IMR-90 (cell line): ENCODE data around the gene IFT20. TPM values are rescaled to one million over a fixed set of nuclear protein-coding genes. Genes with fewer than 3 reads are reported as not detected.
A peak's percentile ranks its signal among the peaks of the same experiment; 100 is the strongest.

Source experiments
- ATAC-seq: fragments of 200-7000 bp; cut with Tn5 transposase; 2 replicates; pipeline ENCODE4 v1.9.1; 2020; ENCODE audit warnings: low read depth, mild to moderate bottlenecking, moderate library complexity
- BruUV-seq: library from RNA; stranded (reverse); fragments of 400-500 nt; replicated peaks from 2 replicates; lab custom pipeline; 2021; lab: Mats Ljungman, UMichigan
- CTCF ChIA-PET: fragments of 300-600 bp; formaldehyde crosslinking; extraction: SDS; loops from one replicate; lab custom pipeline; 2021; ENCODE audit warnings: antibody characterized with exemption; lab: Yijun Ruan, JAX
- POLR2A ChIA-PET: fragments of 300-600 bp; sonication (Branson Sonifier 250); formaldehyde crosslinking; loops from one replicate; lab custom pipeline; 2022; ENCODE audit warnings: antibody characterized with exemption; ENCODE audit not compliant: unreplicated experiment; lab: Charles Lee
- DNase-seq: peaks from one replicate; pipeline ENCODE4 v3.0.0; 2013
- H2AFZ ChIP-seq: replicated peaks from 2 replicates; pipeline ENCODE3; 2013; ENCODE audit warnings: low read length, mild to moderate bottlenecking; ENCODE audit not compliant: poor library complexity
- H2AK5ac ChIP-seq: 2 replicates; pipeline ENCODE4 v1.6.1; 2013; ENCODE audit warnings: low read depth, low read length, inconsistent platforms
- H2AK9ac ChIP-seq: replicated peaks from 2 replicates; pipeline ENCODE3; 2013; ENCODE audit warnings: mild to moderate bottlenecking, low read depth, low read length, moderate library complexity; ENCODE audit not compliant: poor library complexity
- H2BK120ac ChIP-seq: 2 replicates; pipeline ENCODE4 v1.6.1; 2013; ENCODE audit warnings: low read depth, low read length, inconsistent platforms
- H2BK15ac ChIP-seq: 3 replicates; pipeline ENCODE4 v1.6.1; 2013; ENCODE audit warnings: low read depth, low read length, inconsistent platforms
- H2BK20ac ChIP-seq: 2 replicates; pipeline ENCODE4 v1.6.1; 2013; ENCODE audit warnings: low read depth, mild to moderate bottlenecking, inconsistent platforms, low read length, moderate library complexity
- H2BK5ac ChIP-seq: 2 replicates; pipeline ENCODE4 v1.6.1; 2013; ENCODE audit warnings: mild to moderate bottlenecking, low read depth, low read length, inconsistent platforms; ENCODE audit not compliant: poor library complexity, severe bottlenecking
- H3K14ac ChIP-seq: replicated peaks from 2 replicates; pipeline ENCODE4 v1.6.1; 2013; ENCODE audit warnings: low read depth, low read length, inconsistent platforms
- H3K18ac ChIP-seq: 2 replicates; pipeline ENCODE4 v1.6.1; 2013; ENCODE audit warnings: low read depth, low read length, control low read depth
- H3K23ac ChIP-seq: 2 replicates; pipeline ENCODE4 v1.6.1; 2013; ENCODE audit warnings: low read depth, low read length, inconsistent platforms
- H3K27ac ChIP-seq: 2 replicates; pipeline ENCODE4 v1.5.1; 2013; ENCODE audit warnings: mild to moderate bottlenecking, control low read depth, low read length; ENCODE audit not compliant: insufficient read depth
- H3K27me3 ChIP-seq: 2 replicates; pipeline ENCODE4 v1.6.1; 2013; ENCODE audit warnings: low read length; ENCODE audit not compliant: control insufficient read depth, insufficient read depth
- H3K36me3 ChIP-seq: 2 replicates; pipeline ENCODE4 v1.6.1; 2013; ENCODE audit warnings: low read length, mixed read lengths; ENCODE audit not compliant: control insufficient read depth, insufficient read depth
- H3K4ac ChIP-seq: 2 replicates; pipeline ENCODE4 v1.6.1; 2013; ENCODE audit warnings: low read depth, low read length, inconsistent platforms
- H3K4me1 ChIP-seq: 2 replicates; pipeline ENCODE4 v1.6.1; 2013; ENCODE audit warnings: low read length, mixed read lengths; ENCODE audit not compliant: control insufficient read depth, insufficient read depth
- H3K4me2 ChIP-seq: 2 replicates; pipeline ENCODE4 v1.6.1; 2013; ENCODE audit warnings: low read depth, mild to moderate bottlenecking, control low read depth, low read length, moderate library complexity
- H3K4me3 ChIP-seq: 2 replicates; pipeline ENCODE4 v1.5.1; 2013; ENCODE audit warnings: low read depth, mild to moderate bottlenecking, control low read depth, low read length, moderate library complexity; ENCODE audit not compliant: insufficient read depth
- H3K56ac ChIP-seq: 2 replicates; pipeline ENCODE4 v1.6.1; 2013; ENCODE audit warnings: low read length, inconsistent platforms; ENCODE audit not compliant: insufficient read depth; ENCODE audit errors: extremely low read depth
- H3K79me1 ChIP-seq, 2 experiments: 2 replicates each; pipeline ENCODE4 v1.6.1; 2013; ENCODE audit warnings: low read length in 2 of 2, inconsistent platforms in 1 of 2, low read depth in 1 of 2
- H3K9ac ChIP-seq: 2 replicates; pipeline ENCODE4 v1.6.1; 2013; ENCODE audit warnings: low read depth, low read length, control low read depth
- H3K9me1 ChIP-seq: 2 replicates; pipeline ENCODE4 v1.6.1; 2013; ENCODE audit warnings: low read length, inconsistent platforms; ENCODE audit not compliant: insufficient read depth
- H3K9me3 ChIP-seq: 2 replicates; pipeline ENCODE4 v1.6.1; 2013; ENCODE audit warnings: low read length; ENCODE audit not compliant: control insufficient read depth, insufficient read depth
- H4K20me1 ChIP-seq: 2 replicates; pipeline ENCODE4 v1.6.1; 2013; ENCODE audit warnings: low read length, inconsistent platforms; ENCODE audit not compliant: insufficient read depth
- H4K5ac ChIP-seq: 2 replicates; pipeline ENCODE4 v1.6.1; 2013; ENCODE audit warnings: mild to moderate bottlenecking, low read depth, low read length, control low read depth
- H4K8ac ChIP-seq, 2 experiments: 2 replicates each; pipeline ENCODE4 v1.6.1; 2013; ENCODE audit warnings: low read depth in 2 of 2, low read length in 2 of 2, control low read depth in 1 of 2, inconsistent platforms in 1 of 2
- H4K91ac ChIP-seq: 2 replicates; pipeline ENCODE4 v1.6.1; 2013; ENCODE audit warnings: low read depth, low read length, inconsistent platforms; ENCODE audit not compliant: insufficient read depth
- CEBPB ChIP-seq: IDR thresholded peaks from 2 replicates; pipeline ENCODE4 v1.6.1; 2012; ENCODE audit warnings: low read depth, low read length, improper control_type of control experiment
- CHD1 ChIP-seq: IDR thresholded peaks from 2 replicates; pipeline ENCODE4 v1.6.1; 2012; ENCODE audit warnings: low read depth, low read length, improper control_type of control experiment
- MAZ ChIP-seq: IDR thresholded peaks from 2 replicates; pipeline ENCODE4 v1.6.1; 2012; ENCODE audit warnings: low read depth, mild to moderate bottlenecking, low read length, improper control_type of control experiment, moderate library complexity, borderline replicate concordance
- NFE2L2 ChIP-seq: fragments of 150-350 bp; IDR thresholded peaks from 2 replicates; pipeline ENCODE4 v1.6.1; 2016; ENCODE audit warnings: low read depth, mild to moderate bottlenecking, low read length
- RAD21 ChIP-seq: IDR thresholded peaks from 2 replicates; pipeline ENCODE4 v1.6.1; 2012; ENCODE audit warnings: low read length, improper control_type of control experiment
- WGBS, 2 experiments: methylation state at CpG; one replicate each; pipeline versions ENCODE4 v1.1.5 to v1.1.7; 2013; ENCODE audit warnings: missing lambda C conversion rate in 2 of 2; ENCODE audit not compliant: insufficient read length in 1 of 2; ENCODE audit errors: extremely low coverage in 2 of 2; 5-methylcytosine and 5-hydroxymethylcytosine counted together
- dilution Hi-C: fragments of 300-500 bp; cut with HindIII; formaldehyde crosslinking; loops from one replicate; pipeline ENCODE4 v1.14.3; 2018; ENCODE audit warnings: low sequenced_read_pairs; ENCODE audit not compliant: unreplicated experiment
- in situ Hi-C: fragments of 300-500 bp; cut with MboI; formaldehyde crosslinking; loops from 3 replicates; pipeline ENCODE4 v1.14.3; 2019; ENCODE audit warnings: low sequenced_read_pairs, inconsistent platforms, mixed read lengths
- intact Hi-C: fragments of 100-400 bp; cut with micrococcal nuclease; formaldehyde crosslinking; loops from 2 replicates; pipeline ENCODE4 v1.10.0; 2022
- polyA plus RNA-seq, 3 experiments: library from polyadenylated mRNA; depleted of rRNA; stranded (reverse); fragments of >200 nt; gene quantifications; 2 replicates each; pipeline ENCODE4 v1.2.3, GENCODE V29; 2012; ENCODE audit warnings: low replicate concordance in 1 of 3
- total RNA-seq: library from RNA; depleted of rRNA; stranded (reverse); fragments of >200 nt; gene quantifications from 2 replicates; pipeline ENCODE4 v1.2.3, GENCODE V29; 2012
- TF ChIP-seq, protein P1 (sequence below): fragments of 150-350 bp; IDR thresholded peaks from 2 replicates; pipeline ENCODE4 v1.6.1; 2017; ENCODE audit warnings: mild to moderate bottlenecking, antibody characterized with exemption, low read length, low read depth
- TF ChIP-seq, protein P2 (sequence below): conservative IDR thresholded peaks from 2 replicates; pipeline ENCODE4 v1.5.1; 2012; ENCODE audit warnings: mild to moderate bottlenecking, low read depth, low read length, improper control_type of control experiment

IFT20 gene
- total and polyA plus RNA-seq, 2 of the 4 experiments (the other 2 are of a cell fraction) = 25.5 to 46.3 TPM

- CTCF ChIA-PET = interaction anchor here (0.6 kb wide), 1 partner anchor 1227 kb away, joined by 3 read pairs; no protein-coding TSS in a partner anchor
- WGBS, 2 experiments = 0% methylated on average over 1 of the region's 5 CpGs; no CpG with 5 or more reads in 1 of the 2 experiments
- Histone ChIP-seq H3K36me3 (peaks cover 36% of the 10 kb centered on the region), H2AK5ac (peak overlapping the region; percentile 59; the same call in 1 of the 2 replicates), H2BK5ac (peak overlapping the region; percentile 19), H3K4me1 (peaks cover 13% of the 10 kb centered on the region), H3K23ac (peak overlapping the region; percentile 11), H2BK15ac (no peak overlapping the region), H3K9ac (no peak overlapping the region), H2BK120ac (peak overlapping the region; percentile 36; the same call in 1 of the 2 replicates), H3K27me3 (no peaks in the 10 kb centered on the region), H3K9me1 (peaks cover 16% of the 10 kb centered on the region), H4K5ac (no peak overlapping the region), H4K91ac (peak overlapping the region; percentile 63; the same call in 1 of the 2 replicates), H2AFZ (no peak overlapping the region), H2BK20ac (no peak overlapping the region), H3K9me3 (no peaks in the 10 kb centered on the region), H4K20me1 (peaks cover 45% of the 10 kb centered on the region; the same call in 1 of the 2 replicates), H3K4me2 (peak overlapping the region; percentile 59), H3K14ac (peak overlapping the region; percentile 43; the same call in 1 of the 2 replicates), H4K8ac (peak overlapping the region in 1 of 2 experiments; percentile 35; a peak in 1 of 4 replicates), H3K4ac (peak overlapping the region; percentile 81), H3K79me1 (peaks cover 37 to 92% of the 10 kb centered on the region in 2 experiments), H3K18ac (no peak overlapping the region), H2AK9ac (no peak overlapping the region), H3K27ac (peak overlapping the region; percentile 28; the same call in 1 of the 2 replicates), H3K4me3 (no peak overlapping the region), H3K56ac (no peak overlapping the region)
- ATAC-seq (no peak), DNase-seq (peak; percentile 86)
- POLR2A ChIA-PET = interaction anchor here (0.7 kb wide), 1 partner anchor 495 kb away, joined by 5 read pairs; no protein-coding TSS in a partner anchor
- no peak for TF ChIP-seq NFE2L2
- no peak for TF ChIP-seq MAZ
- no peak for TF ChIP-seq CEBPB
- TF ChIP-seq, protein P1, sequence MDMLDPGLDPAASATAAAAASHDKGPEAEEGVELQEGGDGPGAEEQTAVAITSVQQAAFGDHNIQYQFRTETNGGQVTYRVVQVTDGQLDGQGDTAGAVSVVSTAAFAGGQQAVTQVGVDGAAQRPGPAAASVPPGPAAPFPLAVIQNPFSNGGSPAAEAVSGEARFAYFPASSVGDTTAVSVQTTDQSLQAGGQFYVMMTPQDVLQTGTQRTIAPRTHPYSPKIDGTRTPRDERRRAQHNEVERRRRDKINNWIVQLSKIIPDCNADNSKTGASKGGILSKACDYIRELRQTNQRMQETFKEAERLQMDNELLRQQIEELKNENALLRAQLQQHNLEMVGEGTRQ = no peak
- TF ChIP-seq, protein P2, sequence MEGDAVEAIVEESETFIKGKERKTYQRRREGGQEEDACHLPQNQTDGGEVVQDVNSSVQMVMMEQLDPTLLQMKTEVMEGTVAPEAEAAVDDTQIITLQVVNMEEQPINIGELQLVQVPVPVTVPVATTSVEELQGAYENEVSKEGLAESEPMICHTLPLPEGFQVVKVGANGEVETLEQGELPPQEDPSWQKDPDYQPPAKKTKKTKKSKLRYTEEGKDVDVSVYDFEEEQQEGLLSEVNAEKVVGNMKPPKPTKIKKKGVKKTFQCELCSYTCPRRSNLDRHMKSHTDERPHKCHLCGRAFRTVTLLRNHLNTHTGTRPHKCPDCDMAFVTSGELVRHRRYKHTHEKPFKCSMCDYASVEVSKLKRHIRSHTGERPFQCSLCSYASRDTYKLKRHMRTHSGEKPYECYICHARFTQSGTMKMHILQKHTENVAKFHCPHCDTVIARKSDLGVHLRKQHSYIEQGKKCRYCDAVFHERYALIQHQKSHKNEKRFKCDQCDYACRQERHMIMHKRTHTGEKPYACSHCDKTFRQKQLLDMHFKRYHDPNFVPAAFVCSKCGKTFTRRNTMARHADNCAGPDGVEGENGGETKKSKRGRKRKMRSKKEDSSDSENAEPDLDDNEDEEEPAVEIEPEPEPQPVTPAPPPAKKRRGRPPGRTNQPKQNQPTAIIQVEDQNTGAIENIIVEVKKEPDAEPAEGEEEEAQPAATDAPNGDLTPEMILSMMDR = no peak
- no peak for TF ChIP-seq RAD21
- TF ChIP-seq CHD1 = no peak
- in situ Hi-C loops (loop anchor here (25.0 kb wide), 1 partner anchor 801 kb away; no protein-coding TSS in a partner anchor), intact Hi-C loops (loop anchor here (5.0 to 10.0 kb wide), 3 partner anchors 106 to 446 kb away; partner anchors contain the start of genes LYRM9 and NLK), dilution Hi-C loops (no loop called here)
- no TSS peak for BruUV-seq
These were observed 2.9 kb upstream of the IFT20 start for GRCh38 chr17:28338056-28338768.
